Measurements from ENCODE around the gene PTRH2. TPM values are rescaled to one million over a fixed set of nuclear protein-coding genes. Genes with fewer than 3 reads are reported as not detected.

The PTRH2 gene
- total RNA-seq, 1 experiment from 2014 or later = 59.6 TPM

DNA sequence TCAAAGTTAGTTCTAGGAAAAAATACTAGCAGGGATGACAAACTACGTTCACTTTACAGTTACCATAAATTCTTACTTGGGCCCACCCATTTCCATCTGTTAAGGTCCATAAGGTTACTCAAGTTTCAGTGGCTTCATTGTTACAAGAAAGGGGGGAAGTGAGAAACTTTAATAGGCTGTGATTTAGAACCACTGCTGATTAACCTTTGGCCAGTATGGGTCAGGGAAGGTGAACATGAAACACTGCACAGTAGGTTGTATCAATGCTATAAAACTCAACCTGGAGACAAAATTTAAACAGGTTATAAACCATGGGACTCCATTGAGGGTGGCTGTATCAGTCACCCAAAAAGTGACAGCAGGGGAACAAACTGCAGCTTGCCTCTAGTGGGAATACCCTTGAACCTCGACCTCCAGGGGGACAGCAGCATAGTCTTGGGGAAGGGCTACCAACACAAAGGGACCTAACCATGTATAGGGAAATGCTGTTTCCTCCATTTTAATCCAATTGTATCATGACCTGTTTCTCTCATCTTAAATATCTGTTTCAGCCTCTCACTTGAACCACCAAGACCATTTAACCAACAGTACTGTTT, 10.4 kb downstream of the PTRH2 start:
- H3K4me1 ChIP-seq (ENCODE audit: control insufficient read depth in 1 of 2, insufficient read depth in 2 of 2, low read length in 2 of 2) = no peaks in the 10 kb centered on the region
- H3K79me2 ChIP-seq (ENCODE audit: insufficient read depth, low read length) = peaks cover 92% of the 10 kb centered on the region
- no peak overlapping the region for H3K4me2 ChIP-seq (ENCODE audit: low read length)
- H3K36me3 ChIP-seq (ENCODE audit: control insufficient read depth in 1 of 2, insufficient read depth in 2 of 2, low read length in 2 of 2) = peaks cover 56 to 79% of the 10 kb centered on the region in 2 experiments
- ChIA-PET CTCF (no interaction called here), POLR2A (interaction anchor here (2.6 kb wide), 1 partner anchor 11 kb away, joined by 12 read pairs; the partner anchor contains the start of genes PTRH2 and VMP1), RAD21 (ENCODE audit: low non-redundant PET in 1 of 2, low total read pairs in 2 of 2, uncharacterized antibody in 2 of 2, unreplicated experiment in 2 of 2) (no interaction called here)
- no peaks in the 10 kb centered on the region for H3K9me3 ChIP-seq (ENCODE audit: control insufficient read depth in 1 of 2, insufficient read depth in 1 of 2, low read depth in 1 of 2, low read length in 2 of 2)
- H3K27me3 ChIP-seq (ENCODE audit: insufficient read depth, low read length) = no peaks in the 10 kb centered on the region
- no peak for DNase-seq (ENCODE audit: low read depth, low spot score)
- peaks cover 77% of the 10 kb centered on the region for H4K20me1 ChIP-seq (ENCODE audit: insufficient read depth)
- no peak for TF ChIP-seq ZNF274 (IDR thresholded peaks at IDR 0.05; ENCODE audit: low read depth, low read length)
- peak; percentile 42; the same call in 1 of the 2 replicates for TF ChIP-seq POLR2AphosphoS5 (IDR thresholded peaks at IDR 0.05; ENCODE audit: low read depth, low read length)
- TF ChIP-seq SP1 (IDR thresholded peaks at IDR 0.05; ENCODE audit: low read depth) = no peak; the same call in 1 of the 2 replicates
- no peak overlapping the region for H3K27ac ChIP-seq (ENCODE audit: low read depth, low read length)
- no TSS peak for BruUV-seq (replicated peaks)
- peak; percentile 24; the same call in 1 of the 2 replicates for ATAC-seq
- no peak overlapping the region for H3K4me3 ChIP-seq (replicated peaks in 1 of 2; ENCODE audit: low read depth in 1 of 2, low read length in 2 of 2)
- no peaks in the 10 kb centered on the region for H3K9me2 ChIP-seq (ENCODE audit: insufficient read depth)
- intact Hi-C loops (cut with micrococcal nuclease) = no loop called here
- no peak overlapping the region for H3K9ac ChIP-seq (ENCODE audit: low read length)
- no peak overlapping the region for H2AFZ ChIP-seq (ENCODE audit: low read depth, low read length, poor library complexity, severe bottlenecking)

DNA sequence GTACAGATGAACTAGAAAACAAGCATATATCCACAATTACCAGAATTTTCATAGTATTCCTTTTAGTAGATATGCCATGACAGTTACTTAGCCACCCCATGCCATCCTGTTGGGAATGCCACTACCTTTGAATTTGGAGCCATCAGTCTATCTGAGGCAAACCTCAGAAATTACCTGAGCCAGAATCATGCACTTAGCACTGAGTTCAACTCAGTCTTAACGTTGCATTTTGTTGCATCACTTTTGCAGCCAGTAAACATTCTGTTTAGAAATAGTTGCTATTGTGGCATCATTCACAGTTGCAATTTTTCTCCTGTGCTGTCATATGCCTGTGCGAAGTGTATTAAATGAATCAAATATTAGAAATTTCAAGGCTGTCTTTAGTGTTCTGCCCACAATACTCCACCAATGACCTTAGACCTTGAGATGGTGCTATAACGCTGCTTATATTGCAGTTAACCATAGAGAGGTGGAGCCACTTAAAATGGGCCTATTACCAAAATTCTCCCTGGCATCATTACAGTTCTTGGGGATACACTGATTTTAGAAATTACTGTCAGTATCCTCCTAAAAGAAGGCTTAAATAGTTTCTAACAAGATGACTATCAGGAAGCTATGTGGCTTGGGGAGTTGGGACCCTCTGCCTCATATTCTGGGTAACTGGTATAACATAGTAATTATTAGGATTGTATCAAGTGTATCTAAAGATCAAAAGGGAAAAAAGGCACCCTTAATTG, 11.1 kb downstream of the PTRH2 start:
- Histone ChIP-seq H3K27me3 (ENCODE audit: insufficient read depth, low read length) (no peaks in the 10 kb centered on the region), H3K36me3 (ENCODE audit: control insufficient read depth in 1 of 2, insufficient read depth in 2 of 2, low read length in 2 of 2) (peaks cover 59 to 81% of the 10 kb centered on the region in 2 experiments), H3K79me2 (ENCODE audit: insufficient read depth, low read length) (peaks cover 90% of the 10 kb centered on the region), H3K4me3 (replicated peaks in 1 of 2; ENCODE audit: low read depth in 1 of 2, low read length in 2 of 2) (no peak overlapping the region), H3K9ac (ENCODE audit: low read length) (no peak overlapping the region), H3K9me2 (ENCODE audit: insufficient read depth) (no peaks in the 10 kb centered on the region), H3K4me1 (ENCODE audit: control insufficient read depth in 1 of 2, insufficient read depth in 2 of 2, low read length in 2 of 2) (no peaks in the 10 kb centered on the region), H3K27ac (ENCODE audit: low read depth, low read length) (no peak overlapping the region), H4K20me1 (ENCODE audit: insufficient read depth) (peaks cover 73% of the 10 kb centered on the region), H2AFZ (ENCODE audit: low read depth, low read length, poor library complexity, severe bottlenecking) (no peak overlapping the region), H3K9me3 (ENCODE audit: control insufficient read depth in 1 of 2, insufficient read depth in 1 of 2, low read depth in 1 of 2, low read length in 2 of 2) (no peaks in the 10 kb centered on the region), H3K4me2 (ENCODE audit: low read length) (no peak overlapping the region)
- intact Hi-C loops (cut with micrococcal nuclease) = no loop called here
- BruUV-seq (replicated peaks) = no TSS peak
- CTCF ChIA-PET = no interaction called here
- POLR2A ChIA-PET = no interaction called here
- ATAC-seq (peak; percentile 35), DNase-seq (ENCODE audit: low read depth, low spot score) (no peak)
- RAD21 ChIA-PET (ENCODE audit: low non-redundant PET in 1 of 2, low total read pairs in 2 of 2, uncharacterized antibody in 2 of 2, unreplicated experiment in 2 of 2) = no interaction called here
- TF ChIP-seq POLR2AphosphoS5 (IDR thresholded peaks at IDR 0.05; ENCODE audit: low read depth, low read length) (peak; percentile 11), ELF1 (IDR thresholded peaks at IDR 0.05; ENCODE audit: borderline replicate concordance, low read depth) (no peak), ZFX (IDR thresholded peaks at IDR 0.05) (no peak), FOSL1 (IDR thresholded peaks at IDR 0.05; ENCODE audit: low read depth) (0 out of 2 replicates have a peak, but pooled peaks have one; percentile 10), CEBPB (IDR thresholded peaks at IDR 0.05; ENCODE audit: low read depth) (peak; percentile 92), SP1 (IDR thresholded peaks at IDR 0.05; ENCODE audit: low read depth) (0 out of 2 replicates have a peak, but pooled peaks have one; percentile 34)
- TF ChIP-seq, protein P1, sequence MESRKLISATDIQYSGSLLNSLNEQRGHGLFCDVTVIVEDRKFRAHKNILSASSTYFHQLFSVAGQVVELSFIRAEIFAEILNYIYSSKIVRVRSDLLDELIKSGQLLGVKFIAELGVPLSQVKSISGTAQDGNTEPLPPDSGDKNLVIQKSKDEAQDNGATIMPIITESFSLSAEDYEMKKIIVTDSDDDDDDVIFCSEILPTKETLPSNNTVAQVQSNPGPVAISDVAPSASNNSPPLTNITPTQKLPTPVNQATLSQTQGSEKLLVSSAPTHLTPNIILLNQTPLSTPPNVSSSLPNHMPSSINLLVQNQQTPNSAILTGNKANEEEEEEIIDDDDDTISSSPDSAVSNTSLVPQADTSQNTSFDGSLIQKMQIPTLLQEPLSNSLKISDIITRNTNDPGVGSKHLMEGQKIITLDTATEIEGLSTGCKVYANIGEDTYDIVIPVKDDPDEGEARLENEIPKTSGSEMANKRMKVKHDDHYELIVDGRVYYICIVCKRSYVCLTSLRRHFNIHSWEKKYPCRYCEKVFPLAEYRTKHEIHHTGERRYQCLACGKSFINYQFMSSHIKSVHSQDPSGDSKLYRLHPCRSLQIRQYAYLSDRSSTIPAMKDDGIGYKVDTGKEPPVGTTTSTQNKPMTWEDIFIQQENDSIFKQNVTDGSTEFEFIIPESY (IDR thresholded peaks at IDR 0.05; ENCODE audit: extremely low read depth, insufficient replicate concordance, low read length) = no peak
- TF ChIP-seq, protein P2, sequence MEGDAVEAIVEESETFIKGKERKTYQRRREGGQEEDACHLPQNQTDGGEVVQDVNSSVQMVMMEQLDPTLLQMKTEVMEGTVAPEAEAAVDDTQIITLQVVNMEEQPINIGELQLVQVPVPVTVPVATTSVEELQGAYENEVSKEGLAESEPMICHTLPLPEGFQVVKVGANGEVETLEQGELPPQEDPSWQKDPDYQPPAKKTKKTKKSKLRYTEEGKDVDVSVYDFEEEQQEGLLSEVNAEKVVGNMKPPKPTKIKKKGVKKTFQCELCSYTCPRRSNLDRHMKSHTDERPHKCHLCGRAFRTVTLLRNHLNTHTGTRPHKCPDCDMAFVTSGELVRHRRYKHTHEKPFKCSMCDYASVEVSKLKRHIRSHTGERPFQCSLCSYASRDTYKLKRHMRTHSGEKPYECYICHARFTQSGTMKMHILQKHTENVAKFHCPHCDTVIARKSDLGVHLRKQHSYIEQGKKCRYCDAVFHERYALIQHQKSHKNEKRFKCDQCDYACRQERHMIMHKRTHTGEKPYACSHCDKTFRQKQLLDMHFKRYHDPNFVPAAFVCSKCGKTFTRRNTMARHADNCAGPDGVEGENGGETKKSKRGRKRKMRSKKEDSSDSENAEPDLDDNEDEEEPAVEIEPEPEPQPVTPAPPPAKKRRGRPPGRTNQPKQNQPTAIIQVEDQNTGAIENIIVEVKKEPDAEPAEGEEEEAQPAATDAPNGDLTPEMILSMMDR (IDR thresholded peaks at IDR 0.05 in 2 of 3, conservative IDR thresholded peaks at IDR 0.05 in 1 of 3; ENCODE audit: borderline replicate concordance in 1 of 3, insufficient read depth in 1 of 3, low read depth in 2 of 3, low read length in 2 of 3) = no peak
